Stomach (tissue), 9 donors: Measurements from ENCODE around the gene GABARAP. TPM values are rescaled to one million over a fixed set of nuclear protein-coding genes. Genes with fewer than 3 reads are reported as not detected.

Experiments
- DNase-seq, 2 donors: peaks; one replicate each; pipeline versions ENCODE4 v3.0.0 to v3.0.0-alpha.2; 2013 to 2019
- H3K27ac ChIP-seq, 5 donors: fragments of 200-600 bp in 4 of 5; sonication (generic) in 4 of 5; one replicate each; pipeline ENCODE4 v1.5.1; 2013 to 2019; ENCODE audit warnings: mild to moderate bottlenecking in 1 of 5, moderate library complexity in 1 of 5
- H3K27me3 ChIP-seq, 3 donors: fragments of 200-600 bp; sonication (generic); one replicate each; pipeline ENCODE4 v1.5.1; 2017 to 2019; ENCODE audit warnings: mixed run types in 1 of 3
- H3K36me3 ChIP-seq, 4 donors: fragments of 200-600 bp; sonication (generic); 1 replicate in 3 of 4; 2 replicates in 1 of 4; pipeline ENCODE4 v1.5.1; 2016 to 2019
- H3K4me1 ChIP-seq, 4 donors: fragments of 200-600 bp; sonication (generic); one replicate each; pipeline ENCODE4 v1.5.1; 2016 to 2019
- H3K4me3 ChIP-seq, 4 donors: fragments of 200-600 bp; sonication (generic) in 3 of 4; one replicate each; pipeline ENCODE4 v1.5.1; 2016 to 2019; ENCODE audit warnings: mild to moderate bottlenecking in 1 of 4
- H3K9me3 ChIP-seq, 4 donors: fragments of 200-600 bp; sonication (generic); one replicate each; pipeline ENCODE4 v1.5.1; 2016 to 2019
- EP300 ChIP-seq: sonication (generic); formaldehyde crosslinking; IDR thresholded peaks from one replicate; pipeline ENCODE4 v1.6.1; 2017; ENCODE audit warnings: antibody characterized with exemption
- POLR2A ChIP-seq, 4 donors: fragments of 450-650 bp; IDR thresholded peaks; one replicate each; pipeline ENCODE4 v1.6.1; 2016; ENCODE audit warnings: antibody characterized with exemption in 4 of 4, control low read depth in 2 of 4, mild to moderate bottlenecking in 1 of 4, moderate library complexity in 1 of 4
- POLR2AphosphoS5 ChIP-seq, 3 donors: sonication (generic); formaldehyde crosslinking; IDR thresholded peaks; one replicate each; pipeline ENCODE4 v1.6.1; 2016; ENCODE audit warnings: antibody characterized with exemption in 3 of 3
- WGBS, 5 donors: extraction: QIAGEN DNeasy Blood & Tissue Kit in 3 of 5; methylation state at CpG; one replicate each; pipeline versions ENCODE4 v1.1.5 to v1.1.7; 2013 to 2018; 5-methylcytosine and 5-hydroxymethylcytosine counted together
- intact Hi-C: fragments of 100-400 bp; cut with DNase I; formaldehyde crosslinking; loops from one replicate; pipeline ENCODE4 v1.15.1; 2023; ENCODE audit warnings: low total_unique reads
- polyA plus RNA-seq, 3 donors: library from polyadenylated mRNA; stranded (reverse); fragments of 200-250 nt; gene quantifications; one replicate each; pipeline ENCODE4 v1.2.3, GENCODE V29; 2013
- total RNA-seq, 5 donors: library from RNA; depleted of rRNA; stranded (reverse); fragments of >200 nt; gene quantifications; one replicate each; pipeline versions ENCODE4 v1.1.0 to v1.2.3, GENCODE V29; 2014 to 2016
- TF ChIP-seq, protein P1 (sequence below), 7 experiments: fragments of 450-650 bp in 4 of 7; fragments of 200-600 bp in 3 of 7; sonication (generic) in 3 of 7; IDR thresholded peaks; one replicate each; pipeline ENCODE4 v1.5.1; 2016 to 2019; ENCODE audit warnings: antibody characterized with exemption in 7 of 7, control low read depth in 2 of 7, mild to moderate bottlenecking in 1 of 7
- donor health status: healthy with polysubstance abuse.
- donor health status: Bipolar disorder and iron deficiency.
- donor health status: healthy.

GABARAP gene
- total and polyA plus RNA-seq, 8 donors: 111 to 1,252 (median 404) TPM

DNA sequence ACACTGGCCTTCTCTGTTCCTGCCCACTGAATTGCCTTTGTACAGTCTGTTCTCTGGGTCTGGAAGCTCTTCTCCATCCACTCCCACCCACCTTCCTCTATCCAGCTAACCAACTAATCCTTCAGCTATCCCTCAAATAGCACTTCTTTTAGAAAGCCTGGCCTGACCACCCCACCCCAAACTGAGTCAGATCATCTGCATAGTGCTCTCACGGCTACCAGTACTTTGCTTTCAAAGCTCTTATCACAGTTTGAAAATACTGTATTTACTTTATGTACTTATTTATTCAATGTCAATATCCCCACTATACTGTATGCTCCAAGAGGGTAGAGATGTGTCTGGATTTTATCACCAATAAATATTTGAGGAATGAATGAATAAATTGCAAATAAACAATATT lies 24.5 kb upstream of the GABARAP start:
- no peak for TF ChIP-seq EP300
- TF ChIP-seq, protein P1, sequence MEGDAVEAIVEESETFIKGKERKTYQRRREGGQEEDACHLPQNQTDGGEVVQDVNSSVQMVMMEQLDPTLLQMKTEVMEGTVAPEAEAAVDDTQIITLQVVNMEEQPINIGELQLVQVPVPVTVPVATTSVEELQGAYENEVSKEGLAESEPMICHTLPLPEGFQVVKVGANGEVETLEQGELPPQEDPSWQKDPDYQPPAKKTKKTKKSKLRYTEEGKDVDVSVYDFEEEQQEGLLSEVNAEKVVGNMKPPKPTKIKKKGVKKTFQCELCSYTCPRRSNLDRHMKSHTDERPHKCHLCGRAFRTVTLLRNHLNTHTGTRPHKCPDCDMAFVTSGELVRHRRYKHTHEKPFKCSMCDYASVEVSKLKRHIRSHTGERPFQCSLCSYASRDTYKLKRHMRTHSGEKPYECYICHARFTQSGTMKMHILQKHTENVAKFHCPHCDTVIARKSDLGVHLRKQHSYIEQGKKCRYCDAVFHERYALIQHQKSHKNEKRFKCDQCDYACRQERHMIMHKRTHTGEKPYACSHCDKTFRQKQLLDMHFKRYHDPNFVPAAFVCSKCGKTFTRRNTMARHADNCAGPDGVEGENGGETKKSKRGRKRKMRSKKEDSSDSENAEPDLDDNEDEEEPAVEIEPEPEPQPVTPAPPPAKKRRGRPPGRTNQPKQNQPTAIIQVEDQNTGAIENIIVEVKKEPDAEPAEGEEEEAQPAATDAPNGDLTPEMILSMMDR (IDR thresholded peaks at IDR 0.05): no peak
- TF ChIP-seq POLR2A (IDR thresholded peaks at IDR 0.05): no peak
- no peak for TF ChIP-seq POLR2AphosphoS5 (IDR thresholded peaks at IDR 0.05)
- 19 to 55% (median 37%) methylated on average over 1 of the region's 1 CpG for WGBS, 5 donors
- DNase-seq: no peak
- H3K4me3 ChIP-seq: no peak overlapping the region
- H3K36me3 ChIP-seq: no peaks in the 10 kb centered on the region
- peaks cover 20 to 27% (median 22%) of the 10 kb centered on the region in 4 donors for H3K4me1 ChIP-seq
- H3K27ac ChIP-seq: no peak overlapping the region
- intact Hi-C loops: no loop called here
- H3K27me3 ChIP-seq: peaks cover 7 to 82% (median 37%) of the 10 kb centered on the region in 3 donors
- no peaks in the 10 kb centered on the region for H3K9me3 ChIP-seq

DNA sequence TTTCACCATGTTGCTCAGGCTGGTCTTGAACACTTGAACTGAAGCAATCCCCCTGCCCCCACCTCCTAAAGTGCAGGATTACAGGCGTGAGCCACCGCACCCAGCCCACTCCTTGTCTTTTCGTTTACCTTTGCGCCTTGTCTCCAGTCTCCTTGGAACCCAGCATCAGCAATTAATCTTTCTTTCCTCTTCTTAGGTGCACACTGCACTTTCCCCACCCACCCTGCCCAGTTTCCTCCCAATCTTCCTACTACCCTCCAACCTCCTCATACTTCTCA lies 21.5 kb upstream of the GABARAP start:
- Histone ChIP-seq H3K36me3 (peaks cover 3 to 14% (median 12%) of the 10 kb centered on the region in 4 donors), H3K27me3 (peaks cover 10 to 77% (median 52%) of the 10 kb centered on the region in 3 donors), H3K27ac (no peak overlapping the region), H3K4me1 (peaks cover 31 to 49% (median 40%) of the 10 kb centered on the region in 4 donors), H3K4me3 (no peak overlapping the region), H3K9me3 (no peaks in the 10 kb centered on the region)
- TF ChIP-seq EP300 (no peak), POLR2AphosphoS5 (IDR thresholded peaks at IDR 0.05) (no peak)
- TF ChIP-seq, protein P1 (IDR thresholded peaks at IDR 0.05): no peak
- intact Hi-C loops: no loop called here
- 21 to 45% (median 27%) methylated on average over 4 of the region's 4 CpGs for WGBS, 5 donors
- peak in 1 of 2 donors; percentile 66 for DNase-seq

DNA sequence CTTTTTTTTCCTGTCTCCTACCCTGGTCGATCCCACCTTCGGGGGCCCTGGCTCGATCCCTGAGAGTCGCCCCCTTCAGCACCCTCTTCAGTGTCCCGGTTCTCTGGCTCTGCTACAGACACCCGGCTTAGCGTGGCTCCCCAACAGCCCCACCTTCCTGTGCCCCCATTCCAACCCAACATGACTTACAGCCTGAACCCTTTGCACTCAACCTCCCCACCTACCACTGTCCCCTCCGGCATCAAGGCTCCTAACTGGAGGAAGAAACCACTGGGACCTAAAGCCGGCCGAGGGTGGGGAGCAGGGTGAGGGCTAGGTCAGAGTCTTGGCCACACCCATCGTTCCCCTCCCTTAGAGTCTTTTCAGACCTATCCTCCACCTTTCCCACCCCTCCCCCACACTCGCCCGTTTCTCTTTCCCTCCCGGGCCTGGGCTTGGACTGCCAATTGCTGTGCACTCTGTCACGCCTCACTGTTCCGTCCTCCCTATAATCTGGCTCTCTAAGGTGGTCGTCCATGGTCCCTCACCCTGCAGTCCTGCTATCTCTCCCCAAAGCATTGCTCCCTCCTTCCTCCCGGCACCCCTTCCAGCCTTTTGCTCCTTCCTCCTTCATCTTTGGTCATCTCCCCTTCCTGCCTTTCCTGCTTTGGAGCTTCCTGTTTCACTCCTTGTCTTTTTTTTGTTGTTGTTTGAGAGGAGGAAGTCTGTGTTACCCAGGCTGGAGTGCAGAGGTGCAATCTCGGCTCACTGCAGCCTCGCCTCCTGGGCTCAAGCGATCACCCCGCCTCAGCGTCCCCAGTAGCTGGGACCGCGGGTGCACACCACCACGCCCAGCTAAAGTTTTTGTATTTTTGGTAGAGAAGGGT lies 20.9 kb upstream of the GABARAP start:
- Histone ChIP-seq H3K4me1 (peaks cover 31 to 51% (median 40%) of the 10 kb centered on the region in 4 donors), H3K36me3 (peaks cover 8 to 20% (median 17%) of the 10 kb centered on the region in 4 donors), H3K9me3 (no peaks in the 10 kb centered on the region), H3K27me3 (peaks cover 10 to 71% (median 52%) of the 10 kb centered on the region in 3 donors), H3K4me3 (peak overlapping the region; percentile 41 to 60 (median 46)), H3K27ac (peak overlapping the region in 2 of 5 donors; percentile 1 to 7)
- WGBS, 5 donors: 5 to 9% (median 7%) methylated on average over 26 of the region's 26 CpGs
- TF ChIP-seq POLR2A (IDR thresholded peaks at IDR 0.05) (no peak), EP300 (no peak), POLR2AphosphoS5 (IDR thresholded peaks at IDR 0.05) (no peak)
- TF ChIP-seq, protein P1 (IDR thresholded peaks at IDR 0.05): no peak
- intact Hi-C loops: no loop called here
- DNase-seq: peak in 1 of 2 donors; percentile 87

DNA sequence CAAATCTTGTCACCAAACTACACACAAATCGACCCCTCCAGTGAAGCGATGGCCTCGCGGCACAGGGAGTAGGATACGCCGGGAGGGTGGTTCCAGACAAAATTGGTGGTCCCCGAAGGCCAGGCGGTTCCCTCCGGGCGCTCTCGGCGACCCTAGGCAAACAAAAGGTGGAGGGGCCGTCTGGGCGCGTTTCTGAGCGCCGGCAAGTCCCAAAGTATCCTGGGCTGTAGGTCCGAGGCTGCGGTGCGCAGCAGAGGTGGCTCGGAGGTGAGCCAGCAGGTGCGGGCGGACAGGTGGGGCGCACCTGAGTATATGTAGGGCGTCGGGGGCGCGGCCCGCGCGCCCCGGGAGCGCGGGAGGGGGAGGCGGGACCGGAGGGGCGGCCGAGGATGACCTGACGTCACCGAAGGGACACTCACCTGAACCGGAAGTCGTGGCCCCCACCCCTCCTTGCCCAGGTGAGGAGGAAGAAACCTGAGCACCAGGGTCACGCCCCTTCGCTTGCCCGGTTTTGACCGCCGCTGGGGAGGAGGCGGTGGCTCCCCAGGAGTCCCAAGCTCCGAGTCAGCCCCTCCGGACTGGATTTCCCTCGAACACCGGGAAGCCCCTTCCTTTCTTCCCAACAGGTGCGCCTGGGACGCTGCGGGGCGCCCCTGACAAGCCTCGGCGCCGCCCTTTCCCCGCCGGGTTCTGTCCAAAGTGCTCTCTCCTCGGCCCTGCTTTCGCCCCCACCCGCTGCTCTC lies 20.1 kb upstream of the GABARAP start, which contains the start of gene CLDN7:
Gene CLDN7 (minus strand): TSS at position 287 of the 743 bp plus-strand sequence. CDS start 435 bp downstream, outside the sequence.
- Histone ChIP-seq H3K27ac (peak within 1 kb of the TSS; percentile 4 to 73 (median 59)), H3K9me3 (no peaks in the 10 kb centered on the region), H3K36me3 (peaks cover 13 to 28% (median 25%) of the 10 kb centered on the region in 4 donors), H3K4me3 (peak within 1 kb of the TSS; percentile 41 to 60 (median 46)), H3K27me3 (peaks cover 10 to 66% (median 47%) of the 10 kb centered on the region in 3 donors), H3K4me1 (peaks cover 31 to 51% (median 40%) of the 10 kb centered on the region in 4 donors)
- intact Hi-C loops: no loop called here
- WGBS, 5 donors: 5 to 8% (median 6%) methylated on average over 25 to 64 of the region's 64 CpGs
- DNase-seq: peak; percentile 52 to 95
- TF ChIP-seq, protein P1 (IDR thresholded peaks at IDR 0.05): no peak
- TF ChIP-seq EP300 (no peak), POLR2AphosphoS5 (IDR thresholded peaks at IDR 0.05) (no peak)
